GM23248 (cell line): Measurements from ENCODE around the gene TMEM250. TPM values are rescaled to one million over a fixed set of nuclear protein-coding genes. Genes with fewer than 3 reads are reported as not detected.
"Not testable (repeated sequence)": the region's sequence is repeated elsewhere in the genome, so short reads cannot be mapped to it uniquely, and the experiment has no call there.

Source experiments
- DNase-seq: peaks from one replicate; pipeline ENCODE4 v3.0.0-alpha.2; 2015
- H2AFZ ChIP-seq: fragments of 200-600 bp; sonication (generic); 2 replicates; pipeline ENCODE4 v1.6.1; 2016; ENCODE audit warnings: antibody characterized with exemption
- H3F3A ChIP-seq: fragments of 200-600 bp; sonication (generic); 2 replicates; pipeline ENCODE4 v1.6.1; 2016; ENCODE audit warnings: mild to moderate bottlenecking, antibody characterized with exemption, mixed run types; ENCODE audit not compliant: insufficient read depth
- H3K27ac ChIP-seq: fragments of 200-600 bp; sonication (generic); 2 replicates; pipeline ENCODE4 v1.5.1; 2016; ENCODE audit warnings: mild to moderate bottlenecking
- H3K27me3 ChIP-seq: fragments of 200-600 bp; sonication (generic); replicated peaks from 2 replicates; pipeline ENCODE4 v1.6.1; 2016; ENCODE audit warnings: mild to moderate bottlenecking; ENCODE audit not compliant: insufficient read depth
- H3K36me3 ChIP-seq: fragments of 200-600 bp; sonication (generic); 2 replicates; pipeline ENCODE4 v1.6.1; 2016; ENCODE audit warnings: low read depth, mild to moderate bottlenecking
- H3K4me1 ChIP-seq: fragments of 200-600 bp; sonication (generic); 2 replicates; pipeline ENCODE4 v1.6.1; 2016; ENCODE audit warnings: mild to moderate bottlenecking; ENCODE audit not compliant: insufficient read depth
- H3K4me2 ChIP-seq: fragments of 200-600 bp; sonication (generic); one replicate; pipeline ENCODE4 v1.6.1; 2016; ENCODE audit warnings: mild to moderate bottlenecking; ENCODE audit not compliant: unreplicated experiment
- H3K4me3 ChIP-seq: fragments of 200-600 bp; sonication (generic); 2 replicates; pipeline ENCODE4 v1.5.1; 2016; ENCODE audit warnings: mild to moderate bottlenecking
- H3K79me2 ChIP-seq: fragments of 200-600 bp; sonication (generic); 2 replicates; pipeline ENCODE4 v1.6.1; 2016; ENCODE audit warnings: mild to moderate bottlenecking; ENCODE audit not compliant: insufficient read depth
- H3K9ac ChIP-seq: fragments of 200-600 bp; sonication (generic); 2 replicates; pipeline ENCODE4 v1.6.1; 2016; ENCODE audit warnings: mild to moderate bottlenecking
- H3K9me2 ChIP-seq: fragments of 200-600 bp; sonication (generic); 2 replicates; pipeline ENCODE4 v1.6.1; 2016; ENCODE audit warnings: mixed run types, mild to moderate bottlenecking, moderate library complexity; ENCODE audit not compliant: insufficient read depth
- H3K9me3 ChIP-seq: fragments of 200-600 bp; sonication (generic); one replicate; pipeline ENCODE4 v1.6.1; 2017; ENCODE audit warnings: low read depth
- H4K20me1 ChIP-seq: fragments of 200-600 bp; sonication (generic); 2 replicates; pipeline ENCODE4 v1.6.0; 2016; ENCODE audit not compliant: insufficient read depth
- EZH2 ChIP-seq: fragments of 200-600 bp; sonication (generic); IDR thresholded peaks from 2 replicates; pipeline ENCODE4 v1.6.1; 2018; ENCODE audit warnings: antibody characterized with exemption, mild to moderate bottlenecking; ENCODE audit not compliant: insufficient read depth, poor library complexity, severe bottlenecking
- EZH2phosphoT487 ChIP-seq: fragments of 200-600 bp; sonication (generic); IDR thresholded peaks from 2 replicates; pipeline ENCODE4 v1.6.1; 2018; ENCODE audit warnings: antibody characterized with exemption, moderate library complexity, mild to moderate bottlenecking, low read depth; ENCODE audit not compliant: insufficient read depth
- WGBS, 2 experiments: methylation state at CpG; one replicate each; pipeline ENCODE4 v1.1.6; 2015 to 2017; ENCODE audit warnings: low lambda C conversion rate in 2 of 2, low coverage in 1 of 2; ENCODE audit errors: missing lambda C conversion rate in 2 of 2; 5-methylcytosine and 5-hydroxymethylcytosine counted together
- in situ Hi-C: fragments of 300-500 bp; cut with MboI; formaldehyde crosslinking; loops from 2 replicates; pipeline ENCODE4 v1.15.0; 2020
- polyA plus RNA-seq: library from polyadenylated mRNA; unstranded; fragments of >200 nt; fragmentation: Nextera tagmentation; extraction: Ambion mirVana; gene quantifications from 2 replicates; pipeline ENCODE4 v1.2.1, GENCODE V29; 2016
- total RNA-seq: library from RNA; depleted of rRNA; stranded (reverse); fragments of >200 nt; shearing (Covaris generic); gene quantifications from 2 replicates; pipeline ENCODE4 v1.2.3, GENCODE V29; 2014

The TMEM250 gene
- total and polyA plus RNA-seq, 2 experiments from 2014 or later: 25.9 to 69.7 TPM

GRCh38 chr9:136151848-136152542, 33.3 kb upstream of the TMEM250 start:
- H3K9me3 ChIP-seq: no peaks in the 10 kb centered on the region
- no peaks in the 10 kb centered on the region for H3K79me2 ChIP-seq
- TF ChIP-seq EZH2phosphoT487 (no peak), EZH2 (no peak)
- H3K9ac ChIP-seq: no peak overlapping the region
- H3K27ac ChIP-seq: no peak overlapping the region
- H3F3A ChIP-seq: no peaks in the 10 kb centered on the region
- 72 to 73% methylated on average over 18 to 26 of the region's 27 CpGs for whole genome bisulfite sequencing, 2 experiments
- no peak overlapping the region for H3K4me2 ChIP-seq
- H3K36me3 ChIP-seq: no peaks in the 10 kb centered on the region
- H3K27me3 ChIP-seq: peaks cover 6% of the 10 kb centered on the region
- no peaks in the 10 kb centered on the region for H3K9me2 ChIP-seq
- H4K20me1 ChIP-seq: no peaks in the 10 kb centered on the region
- no peak overlapping the region for H2AFZ ChIP-seq
- in situ Hi-C loops: no loop called here
- no peaks in the 10 kb centered on the region for H3K4me1 ChIP-seq
- H3K4me3 ChIP-seq: no peak overlapping the region
- no peak for DNase-seq

DNA sequence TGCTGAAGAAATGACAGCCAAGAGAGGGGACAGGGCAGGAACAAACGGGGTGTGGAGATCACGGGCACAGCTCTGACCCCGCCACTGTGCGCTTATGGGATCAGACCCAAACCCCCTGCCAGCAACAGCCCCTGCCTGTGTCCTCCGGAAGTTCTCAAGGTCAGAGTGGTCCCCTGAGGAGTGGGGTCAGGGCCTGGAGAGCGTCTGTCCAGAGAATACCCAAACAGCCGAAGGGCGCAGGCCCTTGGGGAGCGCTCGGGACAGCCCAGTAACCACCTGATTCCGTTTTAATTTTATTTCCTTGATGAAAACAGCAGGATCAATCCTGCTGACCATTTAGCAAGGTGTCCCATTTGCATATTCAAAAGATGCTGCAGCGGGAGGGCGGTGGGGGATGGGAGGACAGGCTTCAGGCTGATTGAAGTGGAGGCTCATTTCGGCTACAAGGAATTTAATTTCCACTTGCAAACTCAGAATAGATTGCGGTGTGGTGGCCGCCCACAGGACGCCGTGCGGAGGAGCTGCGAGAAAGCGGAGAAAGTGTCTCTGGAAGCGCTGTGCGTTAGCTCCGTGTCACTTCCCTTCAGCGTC, 32.6 kb upstream of the TMEM250 start:
- peaks cover 8% of the 10 kb centered on the region for H3K27me3 ChIP-seq
- H3K4me1 ChIP-seq: no peaks in the 10 kb centered on the region
- TF ChIP-seq EZH2phosphoT487 (no peak), EZH2 (no peak)
- H3K27ac ChIP-seq: no peak overlapping the region
- DNase-seq: no peak
- H3F3A ChIP-seq: no peaks in the 10 kb centered on the region
- H3K9me2 ChIP-seq: no peaks in the 10 kb centered on the region
- no peaks in the 10 kb centered on the region for H3K79me2 ChIP-seq
- H3K9me3 ChIP-seq: no peaks in the 10 kb centered on the region
- H3K36me3 ChIP-seq: no peaks in the 10 kb centered on the region
- 37 to 40% methylated on average over 25 of the region's 25 CpGs for WGBS, 2 experiments
- no peak overlapping the region for H3K9ac ChIP-seq
- H3K4me3 ChIP-seq: no peak overlapping the region
- H3K4me2 ChIP-seq: no peak overlapping the region
- in situ Hi-C loops: no loop called here
- H4K20me1 ChIP-seq: no peaks in the 10 kb centered on the region
- no peak overlapping the region for H2AFZ ChIP-seq

- H3K79me2 ChIP-seq, H3K4me3 ChIP-seq, in situ Hi-C loops, H3K4me2 ChIP-seq, H3F3A ChIP-seq, H3K9me2 ChIP-seq, H3K4me1 ChIP-seq, H4K20me1 ChIP-seq, DNase-seq, H3K36me3 ChIP-seq, H2AFZ ChIP-seq, H3K9me3 ChIP-seq, H3K9ac ChIP-seq, H3K27ac ChIP-seq: not testable (repeated sequence)
- 46 to 75% methylated on average over 1 to 7 of the region's 7 CpGs for WGBS, 2 experiments
- peaks cover 10% of the 10 kb centered on the region; the same call in 1 of the 2 replicates for H3K27me3 ChIP-seq
Measured at GRCh38 chr9:136150664-136151213, 32.1 kb upstream of the TMEM250 start.

DNA sequence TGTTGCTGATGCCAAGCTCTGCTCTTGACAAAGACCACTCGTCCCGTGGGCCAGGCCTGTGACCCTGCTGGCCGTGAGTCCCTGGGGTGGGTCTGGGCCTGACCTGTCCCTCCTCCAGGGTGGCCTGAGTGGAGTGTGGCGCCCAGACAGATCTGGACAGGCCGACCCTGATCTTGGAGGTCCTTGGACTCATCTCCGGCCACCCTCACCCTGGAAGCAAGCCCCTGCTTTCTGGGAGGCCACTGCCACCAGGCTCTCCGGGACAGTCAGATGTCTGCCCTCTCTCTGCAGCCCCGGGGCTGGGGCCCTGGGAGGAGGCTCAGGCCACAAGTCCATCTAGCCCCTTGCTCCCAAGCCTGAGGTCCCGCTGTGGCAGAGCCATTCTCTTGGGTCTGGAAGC, 31.2 kb upstream of the TMEM250 start:
- Histone ChIP-seq H2AFZ (no peak overlapping the region), H3K27me3 (peaks cover 17% of the 10 kb centered on the region; the same call in 1 of the 2 replicates), H3K4me2 (no peak overlapping the region), H3K9ac (no peak overlapping the region), H3K36me3 (no peaks in the 10 kb centered on the region), H3K9me2 (no peaks in the 10 kb centered on the region), H3K4me3 (no peak overlapping the region), H3K27ac (no peak overlapping the region), H3F3A (no peaks in the 10 kb centered on the region), H3K4me1 (no peaks in the 10 kb centered on the region), H4K20me1 (no peaks in the 10 kb centered on the region), H3K79me2 (no peaks in the 10 kb centered on the region), H3K9me3 (no peaks in the 10 kb centered on the region)
- in situ Hi-C loops: no loop called here
- 69 to 71% methylated on average over 9 of the region's 9 CpGs for WGBS, 2 experiments
- DNase-seq: no peak
- no peak for TF ChIP-seq EZH2
